Hippocampal formation (tissue), 2 donors: ENCODE results near the gene URI1.

Experiments
- DNase-seq, 2 donors: peaks; one replicate each; lab custom pipeline; 2025; lab: John Stamatoyannopoulos, UW

The URI1 gene

DNA sequence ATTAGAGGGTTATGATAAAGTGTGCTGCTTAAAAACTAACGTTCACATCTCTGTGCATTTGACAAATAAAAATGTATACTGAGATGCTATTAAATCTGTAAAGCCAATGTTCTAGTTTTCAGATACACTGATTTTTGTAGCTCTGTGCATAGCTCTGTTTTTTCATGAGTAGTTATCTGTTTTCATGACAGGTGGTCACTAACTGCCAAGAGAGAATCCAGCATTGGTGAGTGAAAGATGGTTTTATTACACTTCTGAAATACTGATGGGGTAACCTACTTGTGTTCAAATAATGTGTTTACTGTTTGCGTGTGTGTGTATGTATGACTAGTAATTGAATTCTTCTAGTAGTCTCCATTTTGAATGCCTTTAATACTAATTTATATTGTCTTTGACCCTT lies 29.0 kb downstream of the URI1 start:
- no peak for DNase-seq

GRCh38 chr19:29971648-29972047 lies 29.6 kb downstream of the URI1 start:
- DNase-seq, result no peak

DNA sequence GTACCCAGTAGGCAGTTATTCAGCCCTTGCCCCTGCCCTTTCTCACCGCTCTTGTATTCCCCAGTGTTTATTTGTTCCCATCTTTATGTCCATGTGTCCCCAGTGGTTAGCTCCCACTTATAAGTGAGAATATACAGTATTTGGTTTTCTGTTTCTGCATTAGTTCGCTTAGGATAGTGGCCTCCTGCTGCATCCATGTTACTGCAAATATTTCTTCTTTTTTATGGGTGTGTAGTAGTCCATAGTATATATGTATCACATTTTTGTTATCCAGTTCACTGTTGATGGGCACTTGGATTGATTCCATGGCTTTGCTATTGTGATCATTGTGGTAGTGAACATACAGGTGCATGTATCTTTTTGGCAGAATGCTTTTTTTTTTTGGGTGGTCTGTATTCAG lies 32.7 kb downstream of the URI1 start:
- no peak for DNase-seq

GRCh38 chr19:29976151-29976943 lies 34.3 kb downstream of the URI1 start:
- no peak for DNase-seq

DNA sequence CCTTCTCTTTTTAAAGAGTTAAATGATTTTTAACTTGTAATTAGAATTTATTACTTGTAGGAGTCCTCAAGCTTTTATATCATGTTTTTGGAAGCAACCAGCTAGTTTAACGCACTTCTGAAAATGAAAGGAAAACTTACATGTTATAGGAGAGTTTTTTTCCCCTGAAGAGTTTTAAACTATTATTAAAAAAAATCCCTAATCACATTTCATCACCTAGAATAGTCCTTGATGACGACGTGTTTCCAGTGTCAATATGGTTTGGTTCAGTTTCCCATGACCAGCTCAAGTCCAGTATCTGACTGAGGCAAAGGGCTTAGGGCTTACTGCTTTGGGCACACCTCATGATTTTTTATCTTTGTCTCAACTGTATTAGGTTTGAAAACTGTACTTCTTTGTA lies 36.0 kb downstream of the URI1 start:
- no peak for DNase-seq

DNA sequence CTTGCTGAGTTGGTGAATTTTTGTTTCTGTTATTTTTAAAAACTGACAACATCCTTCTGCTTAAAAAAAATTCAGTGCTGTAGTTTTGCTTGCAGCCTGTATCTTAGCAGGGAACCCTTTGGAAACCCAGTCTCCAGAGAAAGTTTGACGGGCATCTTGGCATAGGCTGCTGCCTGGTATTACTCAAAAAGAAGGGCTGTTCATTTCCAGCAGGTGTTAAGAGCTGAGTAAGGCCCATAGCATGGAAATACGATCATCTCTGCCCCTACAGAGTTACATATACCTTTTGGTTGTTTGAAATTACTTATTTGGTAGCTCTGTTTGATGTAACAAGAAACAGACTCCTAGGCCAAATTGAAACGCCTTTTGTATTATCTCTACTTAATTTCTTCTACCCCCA lies 41.5 kb downstream of the URI1 start:
- no peak for DNase-seq

DNA sequence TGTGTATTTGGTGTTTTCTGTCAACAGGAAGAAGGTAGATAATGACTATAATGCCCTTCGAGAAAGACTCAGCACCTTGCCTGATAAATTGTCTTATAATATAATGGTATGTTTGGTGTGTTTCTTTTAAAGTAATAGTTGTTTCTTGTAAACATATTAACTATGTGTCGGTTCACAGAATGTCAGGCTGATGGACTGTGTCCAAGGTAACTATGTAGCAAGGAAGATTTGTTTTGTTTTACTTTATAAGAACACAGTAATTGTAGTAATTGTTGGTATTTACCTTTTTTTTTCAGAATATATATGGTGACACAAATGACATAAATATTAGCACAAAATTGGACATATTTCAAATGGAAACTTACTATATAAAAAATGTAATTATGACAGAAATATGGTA lies 43.2 kb downstream of the URI1 start:
- DNase-seq, result no peak

DNA sequence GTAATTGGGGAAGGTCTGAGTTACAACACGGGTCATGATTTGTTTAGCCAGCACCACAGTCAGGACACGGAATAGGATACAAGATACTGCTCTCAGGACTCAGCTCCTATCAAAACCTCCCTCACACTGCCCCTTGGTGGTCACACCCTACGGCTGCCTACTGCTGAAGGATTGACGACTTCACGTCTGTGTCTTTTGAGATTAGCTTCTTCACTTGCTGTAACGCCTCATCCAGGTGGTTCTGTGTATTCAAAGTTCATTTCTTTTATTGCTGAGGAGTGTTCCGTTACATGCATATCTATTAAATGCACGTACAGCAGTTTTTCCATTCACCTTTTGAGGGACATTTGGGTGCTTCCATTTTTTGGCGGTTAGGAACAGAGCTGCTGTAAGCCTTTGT lies 46.3 kb downstream of the URI1 start:
- DNase-seq, result no peak

DNA sequence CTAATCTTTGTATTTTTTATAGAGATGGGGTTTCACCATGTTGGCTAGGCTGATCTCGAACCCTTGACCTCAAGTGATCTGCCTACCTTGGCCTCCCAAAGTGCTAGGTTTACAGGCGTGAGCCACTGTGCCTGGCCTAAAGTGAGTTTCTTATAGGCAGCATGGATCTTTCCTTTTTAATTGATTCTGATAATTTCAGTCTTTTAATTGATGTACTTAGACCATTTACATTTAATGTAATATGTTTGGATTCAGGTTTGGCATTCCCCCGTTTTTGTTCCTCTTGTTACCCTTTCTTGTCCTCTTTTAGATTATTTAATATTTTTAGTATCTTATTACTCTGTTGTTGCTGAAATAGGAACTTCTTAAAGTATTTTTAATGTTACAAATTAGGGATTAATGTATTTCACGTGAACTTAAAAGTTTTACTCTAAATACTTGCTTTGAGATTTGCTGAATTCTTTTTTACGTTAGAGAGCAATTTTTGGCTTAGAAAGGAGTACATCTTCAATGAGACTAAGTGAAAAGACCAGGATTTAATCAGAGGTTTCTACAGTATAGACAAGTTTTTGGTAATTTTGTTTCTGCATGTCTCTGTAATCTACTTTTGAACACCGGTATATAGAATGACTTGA lies 50.3 kb downstream of the URI1 start:
- no peak for DNase-seq

DNA sequence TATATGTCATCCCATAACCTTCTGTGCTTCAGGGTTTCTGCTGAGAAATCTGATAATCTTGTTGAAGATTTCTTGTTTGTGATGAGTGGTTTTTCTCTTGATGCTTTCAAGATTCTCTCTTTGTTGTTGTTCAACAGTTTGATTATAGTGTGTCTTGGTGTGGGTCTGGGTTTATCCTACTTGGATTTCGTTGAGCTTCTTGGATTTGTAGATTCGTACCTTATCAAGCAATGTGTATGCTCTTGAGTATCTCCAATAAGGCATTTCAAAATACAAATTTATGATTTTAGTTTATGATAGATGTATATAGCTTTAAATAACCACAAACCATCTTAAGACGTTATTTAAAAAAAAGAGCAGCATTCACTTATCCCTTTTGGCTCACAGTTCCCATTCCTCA lies 57.5 kb downstream of the URI1 start:
- no peak for DNase-seq

DNA sequence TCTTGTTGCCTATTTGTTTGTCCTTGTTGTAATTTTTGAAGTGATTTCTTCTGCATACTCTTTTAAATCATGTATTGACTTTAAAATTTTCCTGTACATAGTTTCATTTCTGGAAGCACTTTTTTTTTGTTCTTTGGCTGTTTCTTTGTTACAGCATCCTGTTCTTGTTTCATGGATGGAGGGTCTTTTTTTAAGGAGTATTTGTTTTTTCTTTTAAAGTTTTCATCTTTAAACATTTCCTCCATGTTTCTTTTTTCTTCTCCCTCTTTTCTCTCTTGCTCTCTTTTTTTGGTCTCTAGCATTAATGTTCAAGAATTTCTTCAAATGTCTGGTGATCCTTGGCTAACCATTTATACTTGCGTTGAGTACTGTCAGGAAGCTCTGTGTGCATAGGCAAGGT lies 58.8 kb downstream of the URI1 start:
- no peak for DNase-seq

DNA sequence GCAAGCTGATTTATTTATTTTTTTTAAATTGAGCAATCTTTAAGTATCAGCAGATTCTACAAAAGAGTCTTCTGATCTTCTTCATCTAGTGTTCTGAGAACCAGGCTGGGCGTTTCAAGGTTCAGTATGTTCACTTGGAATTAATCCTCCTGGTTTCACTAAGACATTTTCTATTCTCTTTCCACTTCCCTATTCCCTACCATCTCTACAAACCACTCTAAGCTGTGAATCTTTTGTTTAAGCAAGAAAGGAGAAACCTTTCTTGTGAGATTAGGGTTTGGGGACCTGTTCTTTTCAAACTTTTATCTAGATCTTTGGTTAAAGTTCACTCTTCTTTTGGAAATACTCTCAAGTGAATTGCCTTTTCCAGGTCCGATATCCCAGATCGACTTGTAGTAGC lies 59.3 kb downstream of the URI1 start:
- DNase-seq, result no peak

DNA sequence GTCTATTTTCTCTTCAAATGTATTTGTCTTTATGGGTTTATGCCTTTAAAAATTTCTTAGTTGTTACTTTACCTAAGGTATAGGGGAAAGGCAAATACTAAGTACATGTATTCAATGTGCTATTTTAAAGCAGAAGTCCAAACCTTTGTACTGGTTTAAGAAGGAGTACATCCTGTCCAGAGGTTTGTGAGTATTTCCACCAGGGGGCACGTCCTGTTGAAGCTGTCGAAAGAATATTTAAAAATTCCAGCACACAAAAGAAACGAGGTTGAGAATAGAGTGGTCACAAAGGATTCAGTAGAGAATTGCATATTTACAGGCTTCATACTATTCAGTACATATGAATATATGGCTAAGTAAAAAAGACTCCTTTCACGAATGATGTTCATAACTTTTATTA lies 59.8 kb downstream of the URI1 start:
- DNase-seq, result no peak

- DNase-seq, result no peak
These were observed 61.8 kb downstream of the URI1 start for GRCh38 chr19:30003866-30004265.

DNA sequence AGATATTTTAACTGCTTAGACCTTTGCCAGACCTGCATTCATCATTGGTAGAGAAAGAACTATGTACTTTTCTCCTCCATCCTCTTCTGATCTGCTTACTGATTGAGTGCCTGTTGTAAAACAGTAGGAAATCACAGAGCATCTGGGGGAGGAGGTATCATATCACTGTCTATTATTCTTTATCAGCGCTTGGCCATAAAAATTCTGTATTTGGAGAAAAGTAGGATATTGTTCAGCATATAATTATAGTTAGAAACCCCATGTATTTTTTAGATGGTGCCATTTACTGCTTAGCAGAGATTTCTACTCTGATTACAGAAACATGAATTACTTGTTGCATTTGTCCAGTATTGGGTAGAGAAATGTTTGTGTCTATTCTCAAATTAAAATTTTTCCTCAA lies 62.4 kb downstream of the URI1 start:
- DNase-seq, result no peak

GRCh38 chr19:30006207-30006606 lies 64.2 kb downstream of the URI1 start:
- no peak for DNase-seq

DNA sequence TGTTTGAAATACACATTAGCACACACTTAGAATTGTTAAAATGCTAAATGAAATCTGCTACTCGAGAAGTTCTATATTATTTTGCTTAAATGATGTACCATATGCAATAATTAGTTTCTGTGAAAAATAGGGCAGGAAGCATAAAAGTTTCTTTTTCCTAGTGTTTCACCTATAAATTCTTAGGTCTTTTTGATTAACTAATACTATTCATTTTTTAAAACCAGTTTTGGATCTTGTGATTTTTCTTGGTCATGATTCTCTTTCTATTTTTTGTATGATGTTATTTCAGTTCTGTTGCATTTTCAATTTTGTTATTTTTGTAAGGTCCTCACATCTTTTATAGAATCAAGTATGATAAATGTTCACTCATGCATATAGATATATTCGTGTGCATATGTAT lies 66.1 kb downstream of the URI1 start:
- DNase-seq, result no peak

- no peak for DNase-seq
These were observed 67.0 kb downstream of the URI1 start for GRCh38 chr19:30009013-30009412.

- DNase-seq, result no peak
These were observed 69.1 kb downstream of the URI1 start for GRCh38 chr19:30011051-30011578.

DNA sequence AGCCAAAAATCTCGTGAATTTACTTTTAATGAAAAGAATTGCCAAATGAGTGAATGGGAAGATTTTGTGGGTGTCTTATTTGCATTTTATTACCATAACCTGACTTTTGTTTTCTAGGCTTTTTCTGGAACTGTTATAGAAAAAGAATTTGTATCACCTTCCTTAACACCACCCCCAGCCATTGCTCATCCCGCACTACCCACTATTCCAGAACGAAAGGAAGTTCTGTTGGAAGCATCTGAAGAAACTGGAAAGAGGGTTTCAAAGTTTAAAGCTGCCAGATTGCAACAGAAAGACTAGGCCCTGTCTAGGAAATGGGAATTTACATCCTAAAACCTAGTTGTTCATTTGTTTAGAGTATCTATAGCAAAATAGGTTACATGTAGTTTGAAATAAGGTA lies 72.7 kb downstream of the URI1 start:
- no peak for DNase-seq

DNA sequence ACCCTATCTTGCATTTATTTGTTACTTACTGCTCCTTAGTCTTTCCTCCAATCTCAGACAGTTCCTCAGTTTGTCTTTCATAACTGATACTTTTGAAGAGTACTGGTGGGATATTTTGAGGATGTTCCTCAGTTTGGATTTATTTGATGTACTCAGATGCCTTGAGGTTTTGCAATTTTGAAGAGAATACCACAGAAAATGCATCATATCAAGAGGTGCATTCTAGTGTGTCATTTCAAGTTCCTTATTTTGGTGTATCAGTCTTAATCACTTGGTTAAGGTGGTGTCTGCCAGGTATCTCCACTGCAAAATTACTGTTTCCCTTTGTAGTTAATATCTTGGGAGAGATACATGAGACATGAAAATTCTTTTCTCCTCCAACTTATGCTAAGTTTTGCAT lies 75.1 kb downstream of the URI1 start:
- no peak for DNase-seq

DNA sequence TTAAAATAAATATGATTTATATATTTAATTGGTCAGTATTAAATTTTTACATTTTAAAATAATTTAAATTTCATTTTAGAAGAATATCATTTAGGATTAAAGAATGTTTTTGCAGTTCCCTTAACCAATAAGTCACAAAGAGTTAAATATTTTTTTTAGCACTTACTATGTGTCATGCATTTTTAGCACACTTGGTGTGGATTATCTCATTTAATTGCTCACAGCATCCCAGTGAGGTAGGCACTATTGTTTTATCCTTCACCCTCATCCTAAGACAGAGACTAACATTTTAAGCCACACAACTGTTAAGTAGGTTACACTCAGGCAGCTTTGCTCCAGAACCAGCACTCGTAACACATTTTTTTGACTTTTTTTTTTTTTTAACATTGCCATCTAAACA lies 78.2 kb downstream of the URI1 start:
- DNase-seq, result no peak

- no peak for DNase-seq
These were observed 80.6 kb downstream of the URI1 start for GRCh38 chr19:30022659-30023058.

DNA sequence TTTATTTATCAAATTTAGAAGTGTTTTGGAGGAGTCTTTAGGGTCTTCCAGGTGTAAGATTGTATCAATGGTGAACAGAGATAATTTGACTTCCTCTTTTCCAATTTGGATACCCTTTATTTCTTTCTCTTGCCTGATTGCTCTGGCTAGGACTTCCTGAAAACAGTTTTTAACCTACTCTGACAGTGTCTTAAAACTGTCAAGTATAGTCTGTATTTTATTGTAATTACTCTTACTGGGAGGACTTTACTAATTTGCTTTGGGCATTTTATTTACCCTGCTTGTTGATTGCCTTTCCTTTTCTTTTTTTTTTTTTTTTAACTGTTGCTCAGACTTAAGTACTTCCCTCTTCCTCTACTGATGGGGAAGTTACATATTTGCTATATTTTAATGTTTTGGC lies 81.3 kb downstream of the URI1 start:
- DNase-seq, result no peak
